Fibroblast of lung (primary cell): Measurements from ENCODE around the gene EXOC6B. TPM values are rescaled to one million over a fixed set of nuclear protein-coding genes. Genes with fewer than 3 reads are reported as not detected.

Source experiments
- DNase-seq, 2 donors: peaks; one replicate each; pipeline versions ENCODE4 v3.0.0 to v3.0.0-alpha.2; 2010; ENCODE audit warnings: low read depth in 2 of 2
- H2AFZ ChIP-seq: 2 replicates; pipeline ENCODE4 v1.5.1; 2012; ENCODE audit warnings: low read length, control low read depth, inconsistent platforms
- H3K27ac ChIP-seq: 2 replicates; pipeline ENCODE4 v1.5.1; 2011; ENCODE audit warnings: low read length, control low read depth; ENCODE audit not compliant: insufficient read depth
- H3K27me3 ChIP-seq: 2 replicates; pipeline ENCODE4 v1.5.1; 2011; ENCODE audit warnings: mild to moderate bottlenecking, low read length; ENCODE audit not compliant: control insufficient read depth, insufficient read depth
- H3K36me3 ChIP-seq: 2 replicates; pipeline ENCODE4 v1.5.1; 2011; ENCODE audit warnings: low read length; ENCODE audit not compliant: control insufficient read depth, insufficient read depth
- H3K4me1 ChIP-seq: 2 replicates; pipeline ENCODE4 v1.5.1; 2011; ENCODE audit warnings: low read length; ENCODE audit not compliant: control insufficient read depth, insufficient read depth; ENCODE audit errors: extremely low read depth
- H3K4me2 ChIP-seq: 2 replicates; pipeline ENCODE4 v1.5.1; 2011; ENCODE audit warnings: low read length, control low read depth; ENCODE audit not compliant: insufficient read depth; ENCODE audit errors: extremely low read depth
- H3K4me3 ChIP-seq, 4 experiments: fragments of 200-600 bp in 1 of 4; sonication (generic) in 1 of 4; replicated peaks in 1 of 4; 2 replicates each; pipeline ENCODE4 v1.5.1; 2011 to 2016; ENCODE audit warnings: low read length in 4 of 4, low read depth in 3 of 4, mild to moderate bottlenecking in 3 of 4, control low read depth in 2 of 4, inconsistent platforms in 1 of 4, mixed read lengths in 1 of 4; ENCODE audit not compliant: insufficient read depth in 1 of 4; ENCODE audit errors: control extremely low read depth in 1 of 4
- H3K79me2 ChIP-seq: 2 replicates; pipeline ENCODE4 v1.5.1; 2012; ENCODE audit warnings: mild to moderate bottlenecking, low read length, inconsistent platforms; ENCODE audit not compliant: control insufficient read depth, insufficient read depth
- H3K9ac ChIP-seq: 2 replicates; pipeline ENCODE4 v1.5.1; 2011; ENCODE audit warnings: mild to moderate bottlenecking, low read length, control low read depth; ENCODE audit not compliant: insufficient read depth
- H3K9me3 ChIP-seq: 2 replicates; pipeline ENCODE4 v1.5.1; 2012; ENCODE audit warnings: low read depth, low read length; ENCODE audit not compliant: control insufficient read depth, insufficient read depth
- H4K20me1 ChIP-seq: 2 replicates; pipeline ENCODE4 v1.5.1; 2011; ENCODE audit warnings: low read length; ENCODE audit not compliant: control insufficient read depth, insufficient read depth; ENCODE audit errors: extremely low read depth
- CTCF ChIP-seq, 2 donors: IDR thresholded peaks in 1 of 2; conservative IDR thresholded peaks in 1 of 2; 1 replicate in 1 of 2; 2 replicates in 1 of 2; pipeline ENCODE4 v1.5.1; 2011 to 2012; ENCODE audit warnings: low read length in 2 of 2, control low read depth in 1 of 2, inconsistent platforms in 1 of 2, low read depth in 1 of 2, mild to moderate bottlenecking in 1 of 2
- EZH2 ChIP-seq: IDR thresholded peaks from 2 replicates; pipeline ENCODE4 v1.5.1; 2012; ENCODE audit warnings: low read length, control low read depth, mild to moderate bottlenecking; ENCODE audit errors: missing control alignments
- polyA plus RNA-seq, 2 donors: library from polyadenylated mRNA; depleted of rRNA in 1 of 2; stranded (reverse) in 1 of 2; unstranded in 1 of 2; fragments of >200 nt; gene quantifications; 2 replicates each; pipeline ENCODE4 v1.2.1, GENCODE V29; 2011 to 2012; ENCODE audit warnings: missing spikeins in 1 of 2
- total RNA-seq: library from RNA; depleted of rRNA; stranded (reverse); fragments of >200 nt; gene quantifications from 2 replicates; pipeline ENCODE4 v1.2.1, GENCODE V29; 2014

The EXOC6B gene
- total and polyA plus RNA-seq, 2 donors (not counting 1 experiment from before 2014, with no cell fraction given): 26.3 to 36.5 TPM

- peaks cover 41% of the 10 kb centered on the region for H3K27me3 ChIP-seq
- H3K9ac ChIP-seq: no peak overlapping the region
- no peak overlapping the region for H3K4me3 ChIP-seq
- no peaks in the 10 kb centered on the region for H3K79me2 ChIP-seq
- no peak for TF ChIP-seq CTCF (conservative IDR thresholded peaks at IDR 0.05 in 1 of 2, IDR thresholded peaks at IDR 0.05 in 1 of 2; ENCODE audit: low read depth in 1 of 2, low read length in 2 of 2)
- no peak for TF ChIP-seq EZH2
- no peaks in the 10 kb centered on the region for H4K20me1 ChIP-seq
- no peaks in the 10 kb centered on the region for H3K9me3 ChIP-seq
- H2AFZ ChIP-seq: no peak overlapping the region
- no peak overlapping the region for H3K4me2 ChIP-seq
- H3K4me1 ChIP-seq: no peaks in the 10 kb centered on the region
- H3K36me3 ChIP-seq: no peaks in the 10 kb centered on the region
- no peak overlapping the region for H3K27ac ChIP-seq
- DNase-seq: no peak
Measured at GRCh38 chr2:72155151-72155550, 670.7 kb downstream of the EXOC6B start.

- H3K9ac ChIP-seq: no peak overlapping the region
- no peaks in the 10 kb centered on the region for H3K36me3 ChIP-seq
- no peak overlapping the region for H3K4me2 ChIP-seq
- no peak for DNase-seq
- no peak overlapping the region for H2AFZ ChIP-seq
- H3K4me3 ChIP-seq: no peak overlapping the region
- H3K27me3 ChIP-seq: peaks cover 47% of the 10 kb centered on the region
- peaks cover 2% of the 10 kb centered on the region for H3K4me1 ChIP-seq
- H4K20me1 ChIP-seq: no peaks in the 10 kb centered on the region
- no peak overlapping the region for H3K27ac ChIP-seq
- TF ChIP-seq EZH2 (no peak), CTCF (conservative IDR thresholded peaks at IDR 0.05 in 1 of 2, IDR thresholded peaks at IDR 0.05 in 1 of 2; ENCODE audit: low read depth in 1 of 2, low read length in 2 of 2) (no peak)
- no peaks in the 10 kb centered on the region for H3K9me3 ChIP-seq
- H3K79me2 ChIP-seq: no peaks in the 10 kb centered on the region
Measured at GRCh38 chr2:72154386-72154975, 671.4 kb downstream of the EXOC6B start.

GRCh38 chr2:72153924-72154323 lies 671.9 kb downstream of the EXOC6B start:
- no peak overlapping the region for H2AFZ ChIP-seq
- H3K79me2 ChIP-seq: no peaks in the 10 kb centered on the region

More at GRCh38 chr2:72153924-72154323, 671.9 kb downstream of the EXOC6B start:
- Histone ChIP-seq H3K36me3 (no peaks in the 10 kb centered on the region), H3K9me3 (no peaks in the 10 kb centered on the region), H3K9ac (no peak overlapping the region), H3K27me3 (peaks cover 53% of the 10 kb centered on the region), H3K4me3 (no peak overlapping the region), H4K20me1 (no peaks in the 10 kb centered on the region), H3K4me2 (no peak overlapping the region), H3K27ac (no peak overlapping the region), H3K4me1 (peaks cover 2% of the 10 kb centered on the region)
- DNase-seq: no peak
- TF ChIP-seq EZH2 (no peak), CTCF (conservative IDR thresholded peaks at IDR 0.05 in 1 of 2, IDR thresholded peaks at IDR 0.05 in 1 of 2; ENCODE audit: low read depth in 1 of 2, low read length in 2 of 2) (no peak)
